Glomerular endothelial cell (primary cell): Measurements from ENCODE around the gene UCP3. TPM values are rescaled to one million over a fixed set of nuclear protein-coding genes. Genes with fewer than 3 reads are reported as not detected.

Experiments
- DNase-seq: peaks from one replicate; pipeline ENCODE4 v3.0.0-alpha.2; 2011; ENCODE audit warnings: low read depth, low spot score; ENCODE audit errors: extremely low read depth
- total RNA-seq: library from RNA; depleted of rRNA; stranded (reverse); fragments of >200 nt; gene quantifications from 2 replicates; pipeline ENCODE4 v1.2.3, GENCODE V29; 2015

The UCP3 gene
- total RNA-seq, 1 donor from 2014 or later, result 1.4 TPM

DNA sequence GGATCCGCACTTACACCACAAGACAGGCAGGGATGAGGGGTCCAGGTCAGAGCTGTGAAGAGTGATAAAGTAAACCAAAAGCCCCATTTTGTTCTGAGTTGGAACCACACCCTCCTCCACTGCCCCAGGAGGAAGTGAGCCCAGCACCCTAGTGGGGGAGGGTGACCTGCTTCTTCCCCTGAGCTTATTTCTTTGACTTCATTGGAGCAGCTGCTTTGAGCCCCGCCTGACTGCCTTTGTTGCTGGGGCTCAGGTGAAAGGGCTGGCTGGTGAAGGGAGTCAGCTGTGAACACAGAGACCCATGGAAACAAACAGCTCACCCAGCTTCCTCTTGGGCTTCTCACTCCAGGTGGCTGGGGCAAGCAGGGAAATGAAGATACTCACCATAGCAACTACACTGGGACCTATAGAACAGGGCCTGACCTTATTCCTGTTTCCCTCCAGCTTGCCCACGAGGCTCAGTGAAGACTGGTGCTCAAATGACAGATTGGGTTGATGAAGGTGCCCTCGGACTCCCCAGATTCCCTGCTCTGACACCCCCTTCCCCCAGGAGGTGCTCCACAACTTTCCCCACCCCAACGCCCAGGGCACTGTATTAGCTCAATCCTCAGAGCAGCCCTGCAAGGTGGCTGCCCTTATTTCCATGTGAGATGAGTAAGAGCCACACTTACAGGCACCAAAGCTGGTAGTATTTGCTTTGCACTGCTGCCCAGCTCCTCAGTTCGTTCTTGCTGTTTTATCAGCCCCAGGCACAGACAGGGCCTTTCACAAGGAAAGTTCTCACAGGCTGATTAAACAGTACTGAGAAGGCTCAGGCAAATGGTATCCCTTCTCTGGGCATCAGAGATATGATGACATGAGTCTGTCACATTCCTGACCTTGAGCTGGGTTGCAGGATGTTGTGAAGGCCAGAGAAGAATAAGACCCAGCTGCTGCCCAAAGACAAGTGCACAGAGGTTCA, 28.6 kb downstream of the UCP3 start:
- no peak for DNase-seq

DNA sequence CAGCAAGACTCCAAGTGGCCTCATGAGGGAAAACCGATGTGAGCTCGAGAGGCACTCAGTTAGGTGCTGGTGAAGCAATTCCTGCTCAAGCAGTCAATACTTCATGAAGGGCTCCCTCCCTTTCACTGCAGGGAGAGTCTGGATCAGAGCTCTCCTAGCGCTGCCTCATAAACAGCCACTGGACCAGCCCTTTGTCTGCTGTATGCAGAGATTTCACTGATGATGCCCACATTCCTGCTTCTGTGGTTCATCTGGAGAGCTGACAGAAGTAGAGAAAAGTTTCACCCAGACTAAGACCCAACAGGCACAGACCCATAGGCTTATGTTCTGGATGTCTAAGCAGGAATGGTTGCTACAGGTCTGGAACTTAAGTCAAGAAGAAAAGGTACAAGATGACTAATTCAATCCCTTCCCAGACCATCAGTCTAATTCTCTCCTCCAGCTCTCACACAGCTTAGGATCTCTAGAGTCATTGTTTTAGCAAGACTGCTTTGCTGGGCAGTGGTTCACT, 30.3 kb downstream of the UCP3 start:
- no peak for DNase-seq

DNA sequence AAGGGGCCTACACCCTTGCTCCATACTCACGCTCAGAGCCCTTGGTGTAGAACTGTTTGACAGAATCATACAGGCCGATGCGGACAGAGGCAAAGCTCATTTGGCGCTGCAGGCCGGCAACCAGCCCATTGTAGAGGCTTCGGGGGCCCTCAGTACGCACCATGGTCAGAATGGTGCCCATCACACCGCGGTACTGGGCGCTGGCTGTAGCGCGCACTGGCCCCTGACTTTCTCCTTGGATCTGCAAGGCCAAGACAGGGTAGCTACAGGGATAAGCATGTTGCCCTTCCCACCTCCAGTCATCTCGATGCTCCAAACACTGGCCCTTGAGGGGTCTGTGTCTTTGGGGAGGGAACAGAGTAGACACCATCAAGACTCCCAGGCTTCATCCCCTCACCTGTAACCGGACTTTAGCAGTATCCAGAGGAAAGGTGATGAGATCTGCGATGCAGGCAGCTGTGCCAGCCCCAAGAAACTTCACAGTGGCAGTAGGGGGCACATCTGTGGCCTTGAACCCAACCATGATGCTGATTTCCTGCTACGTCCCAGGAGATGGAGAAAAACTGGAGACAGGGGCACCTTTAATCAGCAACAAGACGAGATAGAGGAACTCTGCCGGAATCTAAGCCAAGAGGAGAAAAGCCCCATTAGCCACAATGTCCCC, 30.9 kb downstream of the UCP3 start:
- DNase-seq, result no peak

DNA sequence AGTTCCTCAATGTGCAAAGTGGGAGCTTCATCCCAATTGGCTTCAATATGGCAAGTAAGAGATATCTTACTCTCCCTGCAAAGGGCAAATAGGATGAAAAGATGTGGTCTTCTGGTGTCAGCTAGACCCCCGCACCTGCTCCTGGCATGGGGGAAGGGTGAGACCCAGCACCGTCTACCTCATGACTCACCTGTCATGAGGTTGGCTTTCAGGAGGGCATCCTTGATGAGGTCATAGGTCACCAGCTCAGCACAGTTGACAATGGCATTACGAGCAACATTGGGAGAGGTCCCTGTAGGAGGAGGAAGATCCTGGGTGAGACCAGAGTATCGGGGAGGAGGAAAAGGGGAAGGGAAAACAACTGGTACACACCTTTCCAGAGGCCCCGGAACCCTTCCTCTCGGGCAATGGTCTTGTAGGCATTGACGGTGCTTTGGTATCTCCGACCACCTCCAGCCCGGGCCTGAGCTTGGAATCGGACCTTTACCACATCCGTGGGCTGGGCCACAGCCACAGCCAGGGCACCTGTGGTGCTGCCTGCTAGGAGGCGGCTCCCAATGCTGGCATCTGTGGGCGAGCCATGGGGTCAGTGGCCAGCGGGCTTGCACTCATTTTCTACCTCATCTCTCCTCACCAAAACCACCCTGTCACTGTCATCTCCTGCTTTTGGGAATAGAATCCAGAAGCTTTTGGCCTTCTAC, 32.3 kb downstream of the UCP3 start:
- DNase-seq, result no peak

DNA sequence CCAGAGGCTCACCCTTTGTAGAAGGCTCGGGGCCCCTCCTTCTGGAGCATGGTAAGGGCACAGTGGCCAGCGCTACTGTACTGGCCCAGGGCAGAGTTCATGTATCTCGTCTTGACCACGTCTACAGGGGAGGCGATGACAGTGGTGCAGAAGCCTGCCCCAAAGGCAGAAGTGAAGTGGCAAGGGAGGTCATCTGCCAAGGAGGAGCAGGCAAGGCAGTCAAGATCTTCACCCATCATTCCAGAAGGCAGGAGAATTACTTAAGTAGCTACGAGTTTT, 33.5 kb downstream of the UCP3 start:
- DNase-seq, result no peak

DNA sequence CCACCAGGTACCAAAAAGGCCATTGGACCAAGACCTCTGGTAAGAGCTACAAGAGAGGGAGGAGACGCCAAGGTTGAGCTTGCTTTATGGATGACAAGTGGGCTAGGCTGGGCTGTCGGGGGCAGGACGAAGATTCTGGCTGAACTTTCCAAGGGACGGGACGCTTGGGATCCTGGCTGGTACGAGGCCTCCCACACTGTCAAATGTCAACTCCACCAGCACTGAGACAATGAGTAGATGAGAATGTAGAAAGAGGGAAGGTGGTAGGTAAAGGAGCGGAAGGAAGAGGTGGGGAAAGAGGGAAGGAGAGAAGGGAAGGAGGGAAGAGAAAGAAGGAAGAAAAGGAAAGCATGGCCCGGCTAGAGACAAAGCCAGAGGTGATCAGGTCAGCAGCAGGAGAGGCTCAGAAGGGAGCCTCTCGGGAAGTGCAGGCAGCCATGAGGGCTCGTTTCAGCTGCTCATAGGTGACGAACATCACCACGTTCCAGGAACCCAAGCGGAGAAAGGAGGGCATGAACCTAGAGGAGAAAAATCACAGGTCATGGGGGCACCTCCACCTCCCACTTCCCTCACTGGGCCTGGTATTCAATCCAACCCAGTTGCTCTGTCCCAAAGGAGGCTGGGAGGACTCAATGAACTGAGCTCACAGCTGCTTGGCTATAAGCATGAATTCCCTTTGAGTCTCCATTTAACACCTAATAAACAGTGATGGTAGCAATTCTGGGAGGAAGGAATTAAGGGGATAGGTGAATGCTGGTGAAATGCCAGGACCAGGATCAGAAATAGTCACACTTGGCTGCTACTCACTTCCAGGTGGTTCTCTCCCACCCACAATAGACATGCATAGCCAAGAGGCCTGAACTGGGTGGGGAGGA, 34.0 kb downstream of the UCP3 start:
- no peak for DNase-seq

DNA sequence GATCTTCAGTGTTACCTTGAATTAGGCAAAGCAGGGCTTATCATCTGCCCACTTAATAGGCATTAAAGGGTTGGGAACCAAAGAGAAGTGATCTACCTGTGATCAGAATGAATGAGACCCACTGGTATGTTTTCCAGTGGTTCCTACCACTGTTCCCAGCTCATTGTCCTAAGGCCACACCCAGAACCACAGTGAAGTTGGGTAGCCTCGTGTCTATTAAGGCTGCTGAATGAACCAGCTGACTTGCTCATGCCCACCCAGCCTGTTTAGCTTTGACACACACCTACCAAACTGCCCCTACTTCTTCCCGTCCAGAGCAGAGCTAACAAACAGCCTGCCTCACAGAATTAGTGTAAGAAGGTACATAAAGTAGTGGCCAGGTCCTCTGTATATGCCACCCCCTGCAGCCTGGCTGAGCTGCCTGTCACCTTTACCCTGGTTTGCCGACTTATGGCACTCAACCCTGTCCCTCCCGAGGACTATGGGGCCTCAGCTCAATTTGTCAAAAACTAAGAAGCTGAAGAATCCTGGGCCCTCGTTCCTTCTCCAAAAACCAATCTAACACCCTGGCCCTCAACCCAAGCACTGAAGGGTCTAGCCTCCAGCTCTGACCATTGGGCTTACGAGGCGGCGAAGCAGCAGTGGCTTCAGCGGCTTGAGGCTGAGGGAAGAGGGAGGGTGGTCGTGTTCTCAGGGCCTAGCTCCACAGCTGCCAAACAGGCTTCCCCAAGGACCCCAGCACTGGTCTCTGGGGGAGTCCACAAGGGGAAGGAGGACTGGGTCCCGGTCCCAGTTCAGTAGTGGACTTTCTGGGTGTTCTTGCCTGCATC, 36.0 kb downstream of the UCP3 start:
- DNase-seq, result no peak

DNA sequence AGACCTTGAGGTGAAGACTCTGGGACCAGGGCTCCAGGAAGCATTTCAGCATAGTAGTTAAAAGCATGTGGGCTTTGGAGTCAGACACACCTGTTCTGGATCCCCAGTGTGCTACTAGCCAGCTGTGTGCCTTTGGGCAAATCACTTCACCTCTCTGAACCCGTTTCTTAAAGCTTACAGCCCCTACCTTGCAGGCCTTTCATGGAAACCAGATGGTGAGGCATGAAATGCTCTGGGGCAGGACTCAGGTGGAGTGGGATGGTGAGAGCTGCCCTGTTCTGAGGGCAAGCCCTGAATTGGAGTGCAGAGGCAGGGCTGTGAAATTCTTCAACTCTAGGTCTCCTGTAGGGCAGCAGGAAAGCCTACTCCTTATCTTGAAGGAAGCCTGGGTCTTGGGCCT, 36.7 kb downstream of the UCP3 start:
- no peak for DNase-seq

DNA sequence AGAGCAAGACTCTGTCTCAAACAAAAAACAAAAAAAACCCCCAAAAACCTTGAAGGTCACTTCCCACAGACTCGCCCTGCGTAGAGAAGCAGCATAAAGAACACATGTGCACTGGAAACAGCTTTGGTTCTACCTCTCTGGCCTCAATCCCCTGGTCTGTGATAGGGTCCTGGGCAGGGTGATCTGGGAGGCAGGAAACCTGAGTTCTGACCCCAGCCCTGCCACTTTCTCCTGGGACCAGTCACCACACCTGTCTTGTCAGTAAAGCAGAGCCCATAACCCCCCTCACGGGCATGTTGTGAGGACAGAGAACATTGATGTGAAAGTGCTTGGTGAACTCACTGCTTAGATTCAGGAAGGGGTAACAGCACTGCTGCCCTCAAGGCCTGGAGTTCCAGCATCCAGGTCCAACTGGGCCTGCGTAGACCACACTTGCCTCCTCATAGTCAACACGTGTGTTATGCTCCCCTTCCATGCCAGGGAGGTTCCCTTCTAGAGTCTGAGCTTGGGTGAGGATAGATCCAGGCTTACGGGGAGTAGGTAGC, 37.6 kb downstream of the UCP3 start:
- DNase-seq, result no peak

DNA sequence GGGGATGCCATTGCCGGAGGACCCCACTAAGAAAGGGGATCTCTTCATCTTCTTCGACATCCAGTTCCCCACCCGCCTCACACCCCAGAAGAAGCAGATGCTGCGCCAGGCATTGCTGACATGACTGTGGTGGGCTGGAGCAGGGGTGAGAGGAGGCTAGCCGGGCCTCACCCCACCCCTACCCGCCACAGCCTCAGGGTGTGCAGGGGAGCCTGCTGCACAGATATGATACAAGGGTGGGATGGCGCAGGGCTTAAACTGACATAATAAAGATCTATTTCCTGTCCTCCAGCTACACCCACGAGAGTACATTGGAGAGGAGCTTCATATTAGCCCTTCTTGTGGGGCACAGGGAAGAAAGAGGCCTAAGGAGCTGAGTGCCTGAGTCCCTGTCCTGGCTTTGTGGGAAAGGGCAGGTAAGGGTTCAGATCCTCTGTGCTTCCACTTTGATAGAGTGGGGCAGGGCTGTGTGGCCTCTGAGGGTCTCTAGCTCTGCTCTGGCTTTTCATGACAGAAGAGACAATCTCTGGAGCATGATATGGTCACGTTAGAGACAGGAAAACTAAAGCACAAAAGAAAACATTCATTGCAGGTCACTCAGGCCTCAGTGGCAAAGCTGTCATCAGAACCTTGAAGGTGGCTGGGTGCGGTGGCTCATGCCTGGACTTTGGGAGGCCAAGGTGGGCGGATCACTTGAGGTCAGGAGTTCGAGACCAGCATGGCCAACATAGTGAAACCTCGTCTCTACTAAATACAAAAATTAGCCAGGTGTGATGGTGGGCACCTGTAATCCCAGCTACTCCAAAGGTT, 38.7 kb downstream of the UCP3 start:
- DNase-seq, result no peak

DNA sequence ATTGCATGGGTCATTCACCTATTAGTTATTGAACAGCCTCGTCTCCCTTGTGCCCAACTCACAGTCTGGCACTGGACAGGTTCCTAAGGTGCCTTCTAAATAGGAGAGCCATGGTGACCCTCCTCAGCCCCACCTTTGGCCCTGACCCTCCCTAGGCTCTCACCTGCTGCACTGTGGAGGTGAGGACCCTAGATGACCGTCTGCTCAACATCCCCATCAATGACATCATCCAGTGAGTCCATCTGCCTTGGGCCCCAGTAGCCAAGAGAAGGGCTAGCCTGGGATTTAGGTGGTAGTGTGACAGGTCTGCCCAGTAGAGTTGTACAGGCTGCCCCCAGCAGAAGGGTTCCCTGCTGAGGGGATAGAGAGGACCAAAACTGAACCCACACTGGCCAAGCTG, 39.8 kb downstream of the UCP3 start:
- DNase-seq, result no peak

DNA sequence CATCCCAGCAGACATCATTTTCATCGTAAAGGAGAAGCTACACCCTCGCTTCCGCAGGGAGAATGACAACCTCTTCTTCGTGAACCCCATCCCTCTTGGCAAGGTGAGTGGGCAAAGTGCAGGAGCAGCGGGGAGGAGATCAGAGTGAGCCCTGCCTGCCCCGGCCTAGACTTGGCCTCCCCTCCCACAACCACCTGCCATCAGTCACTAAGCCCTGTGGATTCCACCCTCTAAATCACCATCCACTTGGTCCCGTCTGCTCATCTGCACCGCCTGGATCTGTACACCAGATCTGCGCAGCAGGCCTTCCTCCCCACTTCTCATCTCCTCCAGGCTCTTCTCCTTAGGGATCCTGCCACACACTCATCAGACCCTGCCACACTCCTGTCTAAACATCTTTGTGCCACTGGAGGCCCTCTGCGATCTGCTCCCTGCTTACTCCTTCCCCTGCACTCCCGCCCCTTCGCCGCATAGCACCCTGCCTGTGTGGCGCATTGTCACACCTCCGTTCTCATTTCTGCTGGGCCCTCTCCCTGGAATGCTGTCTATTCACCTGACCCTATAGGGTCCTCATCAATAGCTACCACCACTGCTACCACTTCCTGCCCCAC, 40.4 kb downstream of the UCP3 start:
- DNase-seq, result no peak

DNA sequence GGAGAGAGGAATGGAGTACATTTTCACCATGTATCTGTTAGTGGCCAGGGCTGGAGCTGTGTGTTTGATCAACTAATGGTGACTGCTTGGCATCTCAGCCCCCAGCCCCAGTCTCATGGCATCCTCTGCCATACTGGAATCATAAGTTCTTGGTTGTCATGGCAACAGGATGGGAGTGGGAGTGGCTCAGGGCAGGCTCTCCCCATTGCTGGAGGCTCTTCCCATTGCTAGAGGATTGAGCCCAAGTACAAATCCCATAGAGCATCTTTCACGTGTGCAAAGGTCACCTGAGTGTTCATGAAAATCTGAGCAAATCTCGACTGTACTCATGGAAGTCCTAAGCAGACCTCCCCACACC, 43.1 kb downstream of the UCP3 start:
- DNase-seq, result no peak

DNA sequence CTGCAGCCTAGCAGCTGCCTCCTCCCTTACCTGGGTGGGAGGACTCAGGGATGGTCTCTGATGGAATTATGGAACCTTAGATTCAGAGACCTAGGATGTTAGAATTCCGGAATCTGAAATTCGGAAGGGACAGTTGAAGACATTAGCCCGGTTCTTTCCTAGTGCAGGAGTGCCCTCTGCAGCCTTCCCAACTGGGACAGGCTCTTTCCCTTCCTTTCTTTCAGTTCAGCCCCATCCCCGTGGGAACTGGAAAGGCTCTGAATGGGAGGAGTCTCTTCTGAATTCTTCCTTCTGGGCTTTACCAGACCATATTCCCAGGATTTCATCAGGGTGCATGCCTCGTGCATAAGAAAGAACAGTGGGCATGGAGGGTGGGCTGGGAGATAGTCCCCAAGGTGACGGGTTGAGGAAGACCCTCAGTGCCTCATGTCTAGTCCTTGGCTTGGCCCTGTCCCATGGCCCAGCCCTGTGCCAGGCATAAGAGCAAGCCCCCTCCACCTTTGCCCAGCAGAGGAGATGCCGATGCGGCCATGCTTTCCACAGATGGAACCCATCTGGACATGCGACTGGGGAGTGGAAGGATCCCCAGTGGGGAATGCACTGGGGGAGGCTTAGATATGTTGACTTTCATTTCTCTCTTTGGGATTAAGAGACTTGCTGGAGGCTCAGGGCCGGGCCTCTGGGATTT, 43.7 kb downstream of the UCP3 start:
- no peak for DNase-seq

DNA sequence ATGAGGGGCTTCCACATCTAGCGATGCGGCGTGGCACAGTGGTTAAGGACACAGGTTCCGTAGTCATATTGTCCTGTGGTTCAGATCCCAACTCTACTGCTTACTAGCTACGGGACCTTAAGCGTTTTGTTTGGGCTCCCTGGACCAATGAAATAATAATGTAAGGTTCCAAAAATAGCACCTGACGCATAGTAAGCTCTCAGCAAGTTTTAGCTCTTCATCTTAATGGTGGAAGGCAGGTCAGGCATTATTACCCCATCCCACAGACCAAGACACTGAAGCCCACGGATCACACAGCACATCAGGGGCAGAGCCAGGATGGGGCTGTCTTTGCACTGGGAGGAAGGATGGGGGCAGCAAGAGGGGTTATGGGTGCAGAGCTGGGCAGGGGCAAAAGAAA, 45.0 kb downstream of the UCP3 start:
- DNase-seq, result no peak

DNA sequence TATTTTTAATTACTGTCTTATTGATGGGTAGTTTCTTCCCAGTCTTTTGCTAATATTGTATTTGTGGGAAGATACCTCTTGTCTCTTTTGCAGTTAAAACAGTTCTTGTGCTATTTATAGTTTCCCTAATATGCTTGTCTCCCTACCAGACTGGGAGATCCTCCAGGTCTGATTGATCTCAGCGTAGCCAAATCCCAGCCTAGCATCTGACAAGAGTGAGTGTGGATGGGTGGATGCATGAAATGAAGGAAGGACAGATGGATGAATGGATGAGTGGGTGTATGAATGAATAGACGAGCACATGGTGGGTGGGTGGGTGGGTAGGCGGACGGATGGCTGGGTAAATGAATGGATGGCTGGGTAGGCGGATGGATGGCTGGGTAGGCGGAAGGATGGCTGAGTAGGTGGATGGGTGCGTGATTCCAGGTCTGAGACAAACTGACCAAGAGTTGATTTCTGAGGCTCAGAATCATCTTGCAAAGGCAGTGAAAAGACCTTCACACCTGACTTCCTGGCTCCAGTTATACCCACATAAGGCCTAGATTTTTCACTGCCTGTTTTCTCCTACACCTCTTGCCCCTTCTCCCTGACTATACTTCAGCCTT, 46.7 kb downstream of the UCP3 start:
- DNase-seq, result no peak

DNA sequence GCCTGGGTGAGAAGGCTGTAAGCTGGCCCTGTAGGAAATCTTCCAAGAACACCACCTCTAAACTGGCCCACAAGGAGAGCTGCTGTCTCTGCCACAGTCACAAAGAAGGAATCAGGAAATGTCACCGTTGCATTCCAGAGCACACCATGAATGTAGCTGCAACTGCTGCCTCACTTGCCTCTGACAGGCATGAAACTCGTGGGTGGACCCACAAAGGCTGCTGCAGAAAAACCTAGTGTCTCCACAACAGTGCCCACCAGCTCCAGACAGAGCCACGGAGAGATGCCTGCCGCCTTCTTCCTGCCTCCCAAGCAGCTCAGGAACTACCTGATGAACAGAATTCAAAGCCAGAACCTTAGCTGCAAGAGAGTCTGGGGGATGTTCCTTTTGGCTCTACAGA, 47.6 kb downstream of the UCP3 start:
- DNase-seq, result no peak
